GM12864 (cell line): ENCODE results near the gene C5orf15.
A peak's percentile ranks its signal among the peaks of the same experiment; 100 is the strongest.

Experiments used
- DNase-seq: peaks from one replicate; pipeline ENCODE4 v3.0.0-alpha.2; 2011; ENCODE audit warnings: low read depth
- H3K4me3 ChIP-seq: 2 replicates; pipeline ENCODE4 v1.5.1; 2011; ENCODE audit warnings: mild to moderate bottlenecking, low read depth, low read length, control low read depth
- TF ChIP-seq, protein P1 (sequence below): IDR thresholded peaks from 2 replicates; pipeline ENCODE4 v1.5.1; 2011; ENCODE audit warnings: low read depth, mild to moderate bottlenecking, moderate library complexity, low read length, control low read depth, inconsistent platforms; ENCODE audit errors: missing control alignments

C5orf15 gene

GRCh38 chr5:134003817-134004625 is 35.6 kb upstream of the C5orf15 start:
- TF ChIP-seq, protein P1, sequence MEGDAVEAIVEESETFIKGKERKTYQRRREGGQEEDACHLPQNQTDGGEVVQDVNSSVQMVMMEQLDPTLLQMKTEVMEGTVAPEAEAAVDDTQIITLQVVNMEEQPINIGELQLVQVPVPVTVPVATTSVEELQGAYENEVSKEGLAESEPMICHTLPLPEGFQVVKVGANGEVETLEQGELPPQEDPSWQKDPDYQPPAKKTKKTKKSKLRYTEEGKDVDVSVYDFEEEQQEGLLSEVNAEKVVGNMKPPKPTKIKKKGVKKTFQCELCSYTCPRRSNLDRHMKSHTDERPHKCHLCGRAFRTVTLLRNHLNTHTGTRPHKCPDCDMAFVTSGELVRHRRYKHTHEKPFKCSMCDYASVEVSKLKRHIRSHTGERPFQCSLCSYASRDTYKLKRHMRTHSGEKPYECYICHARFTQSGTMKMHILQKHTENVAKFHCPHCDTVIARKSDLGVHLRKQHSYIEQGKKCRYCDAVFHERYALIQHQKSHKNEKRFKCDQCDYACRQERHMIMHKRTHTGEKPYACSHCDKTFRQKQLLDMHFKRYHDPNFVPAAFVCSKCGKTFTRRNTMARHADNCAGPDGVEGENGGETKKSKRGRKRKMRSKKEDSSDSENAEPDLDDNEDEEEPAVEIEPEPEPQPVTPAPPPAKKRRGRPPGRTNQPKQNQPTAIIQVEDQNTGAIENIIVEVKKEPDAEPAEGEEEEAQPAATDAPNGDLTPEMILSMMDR: no peak
- DNase-seq: peak; percentile 13
- H3K4me3 ChIP-seq: peak overlapping the region; percentile 82

DNA sequence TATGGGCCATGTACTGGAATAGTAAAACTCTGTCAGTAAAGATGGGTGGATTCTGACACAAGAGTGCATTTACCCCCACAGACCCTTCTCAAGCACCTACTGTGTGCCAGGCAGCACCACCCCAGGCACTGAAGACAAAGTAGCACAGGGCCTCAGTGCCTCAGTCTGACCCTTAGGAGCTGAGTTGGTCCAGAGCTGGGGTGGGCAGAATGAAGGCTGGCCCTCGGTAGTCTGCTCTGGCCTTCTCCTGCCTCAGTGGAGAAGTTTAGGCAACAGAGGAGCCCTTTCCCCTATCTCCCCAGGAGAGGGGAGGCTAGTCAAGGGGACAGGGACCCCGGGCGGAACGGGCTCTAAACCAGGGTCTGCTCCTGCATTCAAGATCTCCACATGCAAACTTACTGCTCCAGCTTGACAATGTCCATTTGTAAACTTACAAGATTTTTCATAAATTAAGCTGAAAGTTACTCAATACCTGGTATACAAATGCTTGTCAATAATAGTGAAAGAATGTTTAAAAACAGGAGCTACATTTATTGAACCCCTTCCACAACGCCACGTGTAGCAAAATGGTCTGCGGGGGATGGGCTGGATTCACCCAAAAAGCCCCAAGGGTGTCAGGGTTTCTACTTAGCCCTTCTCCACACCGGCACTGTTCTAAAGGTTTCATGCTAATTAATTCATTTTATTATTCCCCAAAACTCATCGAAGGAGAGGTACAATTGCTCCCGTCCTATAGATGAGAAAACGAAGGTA is 34.8 kb upstream of the C5orf15 start:
- TF ChIP-seq, protein P1: no peak
- H3K4me3 ChIP-seq: peak overlapping the region; percentile 82
- no peak for DNase-seq

DNA sequence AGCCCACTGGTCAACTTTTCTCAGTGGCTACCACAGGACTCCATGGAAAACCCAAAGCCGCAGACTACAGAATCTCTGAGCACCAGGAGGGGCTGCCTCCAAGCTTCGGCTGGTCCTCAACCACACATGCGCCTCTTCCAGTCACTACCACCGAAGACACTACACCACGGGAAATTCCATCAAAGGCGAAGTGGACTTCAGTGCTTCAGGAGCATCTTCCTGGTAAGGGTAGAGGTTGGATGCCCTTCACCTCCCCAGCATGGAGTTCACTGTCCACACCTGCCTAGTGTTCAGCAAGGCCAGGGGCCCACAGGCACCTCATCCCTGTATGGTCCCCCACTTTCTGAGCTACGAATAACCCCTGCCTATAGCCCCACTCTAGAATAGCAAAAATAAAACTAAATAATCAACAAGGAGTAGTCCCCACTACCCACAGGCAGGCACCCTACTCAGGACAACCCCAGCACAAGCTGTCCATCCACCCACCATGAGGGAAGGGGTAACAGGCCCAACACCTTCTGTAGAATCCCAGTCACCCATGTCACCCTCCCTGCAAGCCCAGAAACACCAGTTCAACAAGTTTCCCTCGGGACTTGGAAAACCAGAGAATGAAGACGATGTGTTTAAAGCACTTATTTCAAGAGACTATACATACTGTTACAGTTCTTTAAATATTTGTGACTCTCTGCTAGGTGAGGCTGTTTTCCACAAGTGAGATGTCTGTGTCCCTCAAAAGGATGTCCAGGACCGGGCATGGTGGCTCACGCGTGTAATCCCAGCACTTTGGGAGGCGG is 33.7 kb upstream of the C5orf15 start:
- TF ChIP-seq, protein P1: no peak
- no peak for DNase-seq
- H3K4me3 ChIP-seq: peak overlapping the region; percentile 82

DNA sequence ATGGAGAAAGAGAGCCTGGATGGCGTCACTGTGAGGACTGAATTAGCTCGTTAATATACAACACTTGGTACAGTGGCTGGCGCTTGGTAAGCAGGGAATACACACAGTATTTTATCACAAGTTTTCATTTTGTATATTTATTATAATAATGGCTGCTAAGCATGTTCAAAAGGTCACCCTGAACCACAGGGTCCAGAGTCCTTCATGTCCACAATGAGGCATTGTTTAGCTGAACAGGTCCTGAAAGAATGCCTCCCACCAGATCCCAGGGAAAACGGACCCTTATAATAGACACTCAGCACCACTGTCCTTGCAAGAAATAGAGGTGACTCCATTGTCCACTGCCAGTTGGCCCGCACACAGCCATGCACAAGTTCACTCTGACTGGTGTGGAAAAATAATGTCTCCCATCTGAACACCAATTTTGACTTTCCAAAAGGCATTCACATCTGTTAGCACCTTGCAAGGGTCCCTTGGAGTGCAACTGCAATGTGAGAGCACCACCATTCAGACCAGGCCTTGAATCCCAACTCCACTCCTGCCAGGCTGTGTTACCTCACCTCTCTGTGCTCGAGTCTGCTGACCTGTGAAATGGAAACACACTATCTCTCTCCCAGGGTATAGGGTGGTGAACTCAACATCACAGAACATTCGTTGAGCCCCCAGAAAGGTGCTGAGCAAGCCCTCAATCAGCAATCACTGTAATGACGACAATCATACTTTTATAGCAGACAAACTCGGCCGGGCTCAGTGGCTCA is 32.5 kb upstream of the C5orf15 start:
- H3K4me3 ChIP-seq: no peak overlapping the region
- TF ChIP-seq, protein P1: no peak
- no peak for DNase-seq

- H3K4me3 ChIP-seq: no peak overlapping the region
- no peak for DNase-seq
- TF ChIP-seq, protein P1: no peak
These were observed 31.7 kb upstream of the C5orf15 start for GRCh38 chr5:134000091-134000511.

DNA sequence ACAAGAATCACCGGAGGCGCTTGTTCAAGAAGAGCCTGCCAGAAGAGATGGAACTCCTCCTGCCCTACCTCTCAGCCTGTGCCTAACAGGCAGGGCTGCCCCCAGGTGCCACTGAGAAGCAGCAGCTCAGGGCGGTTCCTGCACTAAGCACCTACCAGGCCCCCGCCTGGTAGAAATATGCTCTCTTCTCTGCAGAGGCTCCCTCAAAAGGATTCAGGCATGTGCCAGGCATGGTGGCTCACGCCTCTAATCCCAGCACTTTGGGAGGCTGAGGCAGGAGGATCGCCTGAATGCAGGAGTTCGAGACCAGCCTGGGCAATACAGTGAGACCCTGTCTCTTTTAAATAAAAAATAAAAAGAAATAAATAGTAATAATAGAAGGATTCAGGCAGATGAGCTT is 30.4 kb upstream of the C5orf15 start:
- TF ChIP-seq, protein P1: no peak
- no peak for DNase-seq
- H3K4me3 ChIP-seq: no peak overlapping the region
